K562 (cell line): ENCODE results near the gene SYF2. TPM values are rescaled to one million over a fixed set of nuclear protein-coding genes. Genes with fewer than 3 reads are reported as not detected.
A peak's percentile ranks its signal among the peaks of the same experiment; 100 is the strongest.

Experiments
- ATF1 ChIP-seq, 2 experiments: fragments of 450-650 bp in 1 of 2; IDR thresholded peaks; 2 replicates each; pipeline ENCODE4 v1.6.1; 2016; ENCODE audit warnings: missing compliant biosample characterization in 1 of 2, missing genetic modification characterization in 1 of 2
- CBFA2T2 ChIP-seq: fragments of 450-650 bp; conservative IDR thresholded peaks from 2 replicates; pipeline ENCODE4 v1.6.1; 2017; ENCODE audit warnings: mild to moderate bottlenecking
- CHD2 ChIP-seq: IDR thresholded peaks from 2 replicates; pipeline ENCODE4 v1.6.1; 2011; ENCODE audit warnings: low read depth, low read length
- ETV6 ChIP-seq, 3 experiments: fragments of 150-350 bp in 1 of 3; sonication (generic) in 1 of 3; formaldehyde crosslinking in 1 of 3; IDR thresholded peaks; 2 replicates each; pipeline versions ENCODE4 v1.6.1 to v1.8.0; 2014 to 2022; ENCODE audit warnings: borderline replicate concordance in 2 of 3, low read depth in 2 of 3, antibody characterized with exemption in 1 of 3, low read length in 1 of 3, mild to moderate bottlenecking in 1 of 3, missing genetic modification reagents in 1 of 3
- GABPA ChIP-seq: fragments of 200-800 bp; sonication (Bioruptor generic); conservative IDR thresholded peaks from 2 replicates; pipeline ENCODE4 v1.6.1; 2016; ENCODE audit warnings: low read depth, missing genetic modification characterization, missing compliant biosample characterization
- HOMEZ ChIP-seq: fragments of 250-450 bp; sonication (Bioruptor Pico); IDR thresholded peaks from 2 replicates; pipeline ENCODE4 v1.4.0; 2020; ENCODE audit warnings: mild to moderate bottlenecking, moderate library complexity
- LARP7 ChIP-seq: fragments of 450-650 bp; IDR thresholded peaks from 2 replicates; pipeline ENCODE4 v1.6.1; 2016
- MLX ChIP-seq, 2 experiments: fragments of 450-650 bp in 1 of 2; sonication (generic) in 1 of 2; formaldehyde crosslinking; conservative IDR thresholded peaks; 2 replicates each; pipeline versions ENCODE4 v1.4.0 to v1.8.1; 2020 to 2022; ENCODE audit warnings: mild to moderate bottlenecking in 1 of 2, missing genetic modification reagents in 1 of 2
- NRF1 ChIP-seq, 2 experiments: fragments of 450-650 bp; IDR thresholded peaks in 1 of 2; conservative IDR thresholded peaks in 1 of 2; 2 replicates each; pipeline ENCODE4 v1.6.1; 2014; ENCODE audit warnings: mild to moderate bottlenecking in 2 of 2
- REST ChIP-seq, 2 experiments: fragments of 450-650 bp; formaldehyde crosslinking in 1 of 2; IDR thresholded peaks; 2 replicates each; pipeline versions ENCODE4 v1.4.0 to v1.6.1; 2014 to 2020; ENCODE audit warnings: mild to moderate bottlenecking in 2 of 2, borderline replicate concordance in 1 of 2, low read depth in 1 of 2
- ZNF311 ChIP-seq: fragments of 250-450 bp; sonication (Bioruptor Pico); IDR thresholded peaks from 2 replicates; pipeline ENCODE4 v1.4.0; 2020; ENCODE audit warnings: mild to moderate bottlenecking, moderate library complexity
- ZNF324 ChIP-seq: fragments of 250-450 bp; sonication (Bioruptor Pico); IDR thresholded peaks from 2 replicates; pipeline ENCODE4 v1.4.0; 2020; ENCODE audit warnings: mild to moderate bottlenecking
- ZNF507 ChIP-seq: conservative IDR thresholded peaks from 2 replicates; pipeline ENCODE4 v1.6.1; 2017; ENCODE audit warnings: missing genetic modification characterization, missing compliant biosample characterization
- polyA plus RNA-seq, 8 experiments: library from polyadenylated mRNA; depleted of rRNA in 4 of 8; stranded (reverse) in 5 of 8; unstranded in 3 of 8; fragments of >200 nt; fragmentation: Nextera tagmentation in 2 of 8; fragmentation: Illumina TruSeq in 1 of 8; extraction: Ambion mirVana in 2 of 8; extraction: Trizol in 1 of 8; gene quantifications; 2 replicates each; pipeline versions ENCODE4 v1.2.1 to v1.2.3, GENCODE V29; 2011 to 2014; ENCODE audit warnings: inconsistent platforms in 1 of 8, missing spikeins in 1 of 8
- total RNA-seq, 7 experiments: library from RNA; depleted of rRNA in 6 of 7; stranded (reverse); fragments of >200 nt in 6 of 7; fragmentation: Illumina TruSeq in 2 of 7; extraction: Trizol in 2 of 7; gene quantifications; 2 replicates each; pipeline versions ENCODE4 v1.2.1 to v1.2.3, GENCODE V29; 2011 to 2021; ENCODE audit warnings: low replicate concordance in 1 of 7

The SYF2 gene
- total and polyA plus RNA-seq, 9 of the 15 experiments (the other 6 are each of a cell fraction or from before 2014, with no cell fraction given): 20.9 to 69.0 (median 43.2) TPM

- TF ChIP-seq HOMEZ (CRISPR knock-in tag) (no peak; the same call in 1 of the 2 replicates), ETV6 (IDR thresholded peaks at IDR 0.05; ENCODE audit: borderline replicate concordance in 1 of 2, low read depth in 2 of 2, low read length in 1 of 2) (peak in 1 of 2 experiments; percentile 58; a peak in 2 of 4 replicates), ETV6 (CRISPR knock-in tag; IDR thresholded peaks at IDR 0.05; ENCODE audit: borderline replicate concordance) (peak; percentile 71; the same call in 1 of the 2 replicates), ZNF507 (tag) (no peak), ZNF311 (peak; percentile 85; the same call in 1 of the 2 replicates), ATF1 (CRISPR knock-in tag; IDR thresholded peaks at IDR 0.05) (no peak), ATF1 (tag; IDR thresholded peaks at IDR 0.05) (peak; percentile 86; the same call in 1 of the 2 replicates), ZNF324 (no peak; the same call in 1 of the 2 replicates), REST (IDR thresholded peaks at IDR 0.05; ENCODE audit: borderline replicate concordance) (peak; percentile 27), REST (CRISPR knock-in tag; IDR thresholded peaks at IDR 0.05; ENCODE audit: low read depth) (no peak), GABPA (peak; percentile 98), NRF1 (conservative IDR thresholded peaks at IDR 0.05 in 1 of 2, IDR thresholded peaks at IDR 0.05 in 1 of 2) (peak; percentile 88 to 90), CBFA2T2 (no peak), LARP7 (no peak), CHD2 (no peak), MLX (CRISPR knock-in tag; conservative IDR thresholded peaks at IDR 0.05) (no peak)
Observed at GRCh38 chr1:25232027-25232865, at the start of gene SYF2 (continued).
